Natural killer cell (primary cell): ENCODE data around the gene ESPNL. TPM values are rescaled to one million over a fixed set of nuclear protein-coding genes. Genes with fewer than 3 reads are reported as not detected.

Experiments
- ATAC-seq, 3 donors: fragments of 150-1000 bp in 2 of 3; fragments of 200-7000 bp in 1 of 3; cut with Tn5 transposase; 1 replicate in 1 of 3; 2 replicates in 2 of 3; pipeline ENCODE4 v1.10.0; 2021; ENCODE audit warnings: mild to moderate bottlenecking in 2 of 3, moderate library complexity in 2 of 3
- DNase-seq, 2 donors: peaks; one replicate each; pipeline versions ENCODE4 v3.0.0 to v3.0.0-alpha.2; 2013 to 2021; ENCODE audit warnings: mixed read lengths in 1 of 2
- H3K27ac ChIP-seq: one replicate; pipeline ENCODE4 v1.5.1; 2013; ENCODE audit warnings: mild to moderate bottlenecking, low read length
- H3K27me3 ChIP-seq: one replicate; pipeline ENCODE4 v1.6.1; 2013; ENCODE audit warnings: low read length; ENCODE audit not compliant: control insufficient read depth, insufficient read depth
- H3K36me3 ChIP-seq: one replicate; pipeline ENCODE4 v1.6.1; 2013; ENCODE audit warnings: low read length; ENCODE audit not compliant: control insufficient read depth, insufficient read depth
- H3K4me1 ChIP-seq: one replicate; pipeline ENCODE4 v1.6.1; 2013; ENCODE audit warnings: low read length; ENCODE audit not compliant: control insufficient read depth, insufficient read depth
- H3K4me3 ChIP-seq: one replicate; pipeline ENCODE4 v1.5.1; 2013; ENCODE audit warnings: low read length
- H3K9me3 ChIP-seq: one replicate; pipeline ENCODE4 v1.6.1; 2013; ENCODE audit warnings: low read length; ENCODE audit not compliant: control insufficient read depth, insufficient read depth
- H3K27ac Mint-ChIP-seq, 2 donors: one replicate each; pipeline ENCODE4 v1.8.0; 2022; ENCODE audit warnings: mild to moderate bottlenecking in 2 of 2, mixed read lengths in 2 of 2, moderate library complexity in 1 of 2
- H3K27me3 Mint-ChIP-seq, 2 donors: one replicate each; pipeline ENCODE4 v1.8.0; 2022; ENCODE audit warnings: low read depth in 2 of 2, mixed read lengths in 2 of 2
- H3K36me3 Mint-ChIP-seq: one replicate; pipeline ENCODE4 v1.8.0; 2022; ENCODE audit warnings: mixed read lengths
- H3K4me1 Mint-ChIP-seq, 2 donors: one replicate each; pipeline ENCODE4 v1.8.0; 2022; ENCODE audit warnings: mixed read lengths in 2 of 2
- H3K4me3 Mint-ChIP-seq: one replicate; pipeline ENCODE4 v1.8.0; 2022; ENCODE audit warnings: mild to moderate bottlenecking, moderate library complexity, mixed read lengths
- H3K9me3 Mint-ChIP-seq, 2 donors: one replicate each; pipeline ENCODE4 v1.8.0; 2022; ENCODE audit warnings: mixed read lengths in 2 of 2
- WGBS: methylation state at CpG from one replicate; pipeline ENCODE4 v1.1.7; 2013; ENCODE audit warnings: missing lambda C conversion rate; ENCODE audit not compliant: insufficient coverage; 5-methylcytosine and 5-hydroxymethylcytosine counted together
- intact Hi-C: fragments of 100-400 bp; cut with micrococcal nuclease; formaldehyde crosslinking; loops from one replicate; pipeline ENCODE4 v1.14.2; 2022
- total RNA-seq, 4 donors: library from RNA; stranded (reverse); fragments of 120-200 nt in 1 of 4; gene quantifications; one replicate each; pipeline versions ENCODE4 v1.2.3 to v1.2.4, GENCODE V29; 2013 to 2022
- TF ChIP-seq, protein P1 (sequence below): fragments of 200-600 bp; IDR thresholded peaks from one replicate; pipeline ENCODE4 v1.8.0; 2022; ENCODE audit warnings: antibody characterized with exemption

Gene ESPNL
- total RNA-seq, 3 donors from 2014 or later (not counting 1 experiment from before 2014, with no cell fraction given), result not detected

DNA sequence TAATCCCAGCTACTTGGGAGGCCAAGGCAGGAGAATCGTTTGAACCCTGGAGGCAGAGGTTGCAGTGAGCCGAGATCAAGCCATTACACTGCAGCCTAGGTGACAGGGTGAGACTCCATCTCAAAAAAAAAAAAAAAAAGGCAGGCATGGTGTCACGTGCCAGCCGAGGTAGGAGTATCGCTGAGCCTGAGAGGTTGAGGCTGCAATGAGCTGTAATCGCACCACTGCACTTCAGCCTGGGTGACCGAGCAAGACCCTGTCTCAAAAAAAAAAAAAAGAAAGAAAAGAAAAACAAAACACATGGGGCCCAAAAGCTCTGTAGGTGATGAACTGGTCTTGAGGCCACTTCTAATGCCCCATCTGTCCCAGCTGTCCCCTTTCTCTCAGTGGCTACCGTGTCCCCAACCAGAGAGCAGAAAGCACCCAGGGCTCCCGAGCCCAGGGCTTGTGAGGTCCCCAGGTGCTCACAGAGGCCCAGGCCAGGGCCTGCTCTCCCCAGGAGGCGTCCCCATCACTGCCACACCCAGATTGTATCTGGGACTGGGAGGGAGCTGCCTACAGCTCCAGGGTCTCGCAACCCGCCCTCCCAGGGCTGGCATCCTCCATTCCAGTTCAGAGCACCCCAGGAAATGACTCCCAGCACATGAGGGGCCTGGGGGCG is 46.9 kb downstream of the ESPNL start:
- Mint-ChIP-seq H3K4me3 (no peak overlapping the region), H3K9me3 (no peaks in the 10 kb centered on the region)
- WGBS, result 87% methylated on average over 13 of the region's 13 CpGs

DNA sequence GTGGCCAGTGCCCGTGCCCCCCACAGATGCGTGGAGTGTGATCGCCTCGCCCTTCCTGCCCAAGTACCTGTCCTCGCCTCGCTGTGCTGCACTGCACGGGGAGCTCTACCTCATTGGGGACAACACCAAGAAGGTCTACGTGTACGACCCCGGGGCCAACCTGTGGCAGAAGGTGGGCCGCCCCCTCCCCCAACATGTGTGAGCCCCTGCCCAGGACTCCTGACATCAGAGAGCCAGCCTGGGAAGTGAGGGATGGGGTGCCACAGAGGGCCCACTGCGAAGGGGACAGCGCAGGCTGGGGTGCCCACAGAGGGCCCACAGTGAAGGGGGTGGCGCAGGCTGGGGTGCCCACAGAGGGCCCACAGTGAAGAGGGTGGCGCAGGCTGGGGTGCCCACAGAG is 48.8 kb downstream of the ESPNL start:
- no peak overlapping the region for H3K4me3 Mint-ChIP-seq
- H3K27ac Mint-ChIP-seq, result no peak overlapping the region
- Histone ChIP-seq H3K27ac (no peak overlapping the region), H3K4me3 (no peak overlapping the region), H3K27me3 (no peaks in the 10 kb centered on the region), H3K9me3 (no peaks in the 10 kb centered on the region), H3K36me3 (no peaks in the 10 kb centered on the region), H3K4me1 (no peaks in the 10 kb centered on the region)
- DNase-seq (no peak), ATAC-seq (no peak)
- H3K4me1 Mint-ChIP-seq, result no peaks in the 10 kb centered on the region
- TF ChIP-seq, protein P1, sequence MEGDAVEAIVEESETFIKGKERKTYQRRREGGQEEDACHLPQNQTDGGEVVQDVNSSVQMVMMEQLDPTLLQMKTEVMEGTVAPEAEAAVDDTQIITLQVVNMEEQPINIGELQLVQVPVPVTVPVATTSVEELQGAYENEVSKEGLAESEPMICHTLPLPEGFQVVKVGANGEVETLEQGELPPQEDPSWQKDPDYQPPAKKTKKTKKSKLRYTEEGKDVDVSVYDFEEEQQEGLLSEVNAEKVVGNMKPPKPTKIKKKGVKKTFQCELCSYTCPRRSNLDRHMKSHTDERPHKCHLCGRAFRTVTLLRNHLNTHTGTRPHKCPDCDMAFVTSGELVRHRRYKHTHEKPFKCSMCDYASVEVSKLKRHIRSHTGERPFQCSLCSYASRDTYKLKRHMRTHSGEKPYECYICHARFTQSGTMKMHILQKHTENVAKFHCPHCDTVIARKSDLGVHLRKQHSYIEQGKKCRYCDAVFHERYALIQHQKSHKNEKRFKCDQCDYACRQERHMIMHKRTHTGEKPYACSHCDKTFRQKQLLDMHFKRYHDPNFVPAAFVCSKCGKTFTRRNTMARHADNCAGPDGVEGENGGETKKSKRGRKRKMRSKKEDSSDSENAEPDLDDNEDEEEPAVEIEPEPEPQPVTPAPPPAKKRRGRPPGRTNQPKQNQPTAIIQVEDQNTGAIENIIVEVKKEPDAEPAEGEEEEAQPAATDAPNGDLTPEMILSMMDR, result no peak
- H3K27me3 Mint-ChIP-seq, result no peaks in the 10 kb centered on the region
- intact Hi-C loops, result no loop called here
- H3K9me3 Mint-ChIP-seq, result no peaks in the 10 kb centered on the region
- no peaks in the 10 kb centered on the region for H3K36me3 Mint-ChIP-seq
- WGBS, result 81% methylated on average over 15 of the region's 15 CpGs

More for the DNA sequence above, 46.9 kb downstream of the ESPNL start:
- peaks cover under 1% of the 10 kb centered on the region for H3K4me1 ChIP-seq
- H3K9me3 ChIP-seq, result no peaks in the 10 kb centered on the region
- Mint-ChIP-seq H3K27me3 (no peaks in the 10 kb centered on the region), H3K27ac (no peak overlapping the region), H3K36me3 (no peaks in the 10 kb centered on the region), H3K4me1 (peaks cover under 1% of the 10 kb centered on the region in 2 donors)
- no peak overlapping the region for H3K27ac ChIP-seq
- TF ChIP-seq, protein P1, result no peak
- ATAC-seq, result no peak
- DNase-seq, result no peak
- intact Hi-C loops, result no loop called here
- no peak overlapping the region for H3K4me3 ChIP-seq
- H3K27me3 ChIP-seq, result no peaks in the 10 kb centered on the region
- no peaks in the 10 kb centered on the region for H3K36me3 ChIP-seq

DNA sequence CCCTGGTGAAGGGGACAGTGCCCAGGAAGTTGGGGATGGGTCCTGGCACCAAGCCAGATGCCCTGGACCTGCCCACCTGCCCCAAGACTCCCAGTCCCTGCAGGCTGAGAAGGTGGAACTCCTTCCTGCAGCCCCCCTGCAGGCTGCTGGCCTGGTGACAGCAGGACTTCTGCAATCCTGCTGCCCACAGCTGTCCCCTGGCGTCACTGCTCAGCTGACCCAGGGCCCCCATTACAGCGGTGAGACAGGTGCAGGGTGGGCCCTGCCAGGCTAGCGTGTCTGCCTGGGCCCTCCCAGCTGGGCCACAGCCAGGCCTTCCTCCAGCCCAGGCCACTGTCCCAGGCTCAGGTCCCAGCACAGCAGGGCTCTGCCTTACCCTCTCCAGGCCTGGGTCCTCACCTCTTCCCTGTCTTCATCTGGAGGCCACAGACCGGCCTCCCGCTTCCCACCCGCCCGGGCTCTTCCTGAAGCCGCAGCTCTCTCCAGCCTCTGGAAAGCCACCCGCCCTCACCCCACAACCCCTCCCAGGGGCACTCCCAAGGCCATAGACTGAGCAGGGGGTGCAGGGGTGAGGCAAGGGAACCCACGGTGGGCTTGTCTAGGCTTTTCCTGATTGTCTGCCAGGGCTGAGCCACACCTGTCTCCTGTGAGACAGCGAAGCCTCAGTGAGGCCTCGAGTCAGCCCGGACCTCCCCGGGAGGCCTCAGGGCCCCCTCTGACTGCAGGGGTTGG is 49.9 kb downstream of the ESPNL start:
- H3K4me1 Mint-ChIP-seq, result no peaks in the 10 kb centered on the region
- no peaks in the 10 kb centered on the region for H3K9me3 Mint-ChIP-seq
- TF ChIP-seq, protein P1, result no peak
- Histone ChIP-seq H3K4me1 (no peaks in the 10 kb centered on the region), H3K36me3 (no peaks in the 10 kb centered on the region), H3K9me3 (no peaks in the 10 kb centered on the region), H3K27me3 (no peaks in the 10 kb centered on the region), H3K4me3 (no peak overlapping the region), H3K27ac (no peak overlapping the region)
- ATAC-seq (no peak), DNase-seq (no peak)
- no peak overlapping the region for H3K4me3 Mint-ChIP-seq
- no peaks in the 10 kb centered on the region for H3K27me3 Mint-ChIP-seq
- no peak overlapping the region for H3K27ac Mint-ChIP-seq
- 86% methylated on average over 14 of the region's 14 CpGs for WGBS
- intact Hi-C loops, result no loop called here
- no peaks in the 10 kb centered on the region for H3K36me3 Mint-ChIP-seq
